GM19328 (cell line): ENCODE measurements around the gene PROM2.

ENCODE experiments used
- ATAC-seq: cut with Tn5 transposase; IDR thresholded peaks from one replicate; pipeline ENCODE4 v1.9.1; 2021; ENCODE audit warnings: mild to moderate bottlenecking, moderate library complexity; ENCODE audit not compliant: unreplicated experiment

PROM2 gene

DNA sequence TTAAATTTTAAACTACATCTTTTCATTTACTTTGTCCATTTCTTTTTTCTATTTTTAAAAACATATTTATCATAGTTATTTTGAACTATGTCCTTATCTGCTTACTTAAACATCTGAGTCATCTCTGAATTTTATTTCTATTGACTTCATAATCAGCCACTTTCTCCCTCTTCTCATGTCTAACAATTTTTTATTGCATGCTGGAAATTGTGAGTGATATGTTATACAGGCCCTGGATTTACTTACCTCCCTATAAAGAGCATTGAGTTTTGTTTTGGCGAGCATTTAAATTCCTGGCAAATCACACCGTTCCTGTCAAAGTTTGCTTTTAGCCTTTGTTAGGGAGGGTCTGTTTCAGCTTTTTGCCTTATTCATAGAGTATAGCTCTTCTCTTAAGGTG, 62.2 kb downstream of the PROM2 start:
- no peak for ATAC-seq

DNA sequence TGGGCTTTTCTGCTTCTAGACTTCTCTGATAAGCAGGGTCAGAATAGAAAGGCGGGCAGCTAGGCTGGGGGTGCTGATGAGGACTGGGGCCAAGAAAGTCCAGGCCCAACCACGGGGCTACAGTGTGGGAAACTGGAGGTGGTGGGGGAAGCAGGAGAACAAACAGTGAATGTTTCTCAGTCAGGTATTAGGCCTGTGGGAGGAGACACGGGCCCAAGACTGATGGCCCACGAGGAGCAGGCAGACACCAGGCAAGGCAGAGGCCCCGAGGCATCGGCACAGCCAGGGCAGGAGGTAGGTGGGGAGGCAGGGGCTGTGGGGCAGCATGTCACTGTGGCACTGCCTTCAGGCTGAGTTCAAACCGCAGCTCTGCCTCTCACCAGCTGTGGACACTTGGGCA, 63.6 kb downstream of the PROM2 start:
- no peak for ATAC-seq
